ENCODE measurements around the gene TLL2.
A peak's percentile ranks its signal among the peaks of the same experiment; 100 is the strongest.
"Not testable (repeated sequence)": the region's sequence is repeated elsewhere in the genome, so short reads cannot be mapped to it uniquely, and the experiment has no call there.

Gene TLL2

GRCh38 chr10:96513698-96514561, at the start of gene TLL2:
TLL2 (minus strand) TSS chr10:96513926; CDS start chr10:96513685, 241 bp downstream.
- Histone ChIP-seq H3K9ac (peak within 1 kb of the TSS; percentile 22 to 64 (median 54); a peak in 21 of 22 replicates), H3K27me3 (peaks cover 67 to 79% (median 73%) of the 10 kb centered on the region in 11 experiments), H4K20me1 (peaks cover 25 to 77% (median 66%) of the 10 kb centered on the region in 11 experiments; a peak in 21 of 22 replicates), H3K36me3 (peaks cover 2 to 20% (median 5%) of the 10 kb centered on the region in 11 experiments; a peak in 14 of 22 replicates), H3K4me3 (peak within 1 kb of the TSS; percentile 56 to 72 (median 62)), H3K4me1 (peaks cover 17 to 35% (median 31%) of the 10 kb centered on the region in 10 experiments), H3K27ac (no peak within 1 kb of the TSS), H3K9me3 (replicated peaks in 1 of 11) (no peaks in the 10 kb centered on the region), H3K4me2 (peak within 1 kb of the TSS; percentile 91 to 100 (median 99))
- no peak for TF ChIP-seq Cebpa-rat (IDR thresholded peaks at IDR 0.05)

- Histone ChIP-seq H3K27me3 (no peaks in the 10 kb centered on the region), H3K9ac (no peak overlapping the region), H4K20me1 (peaks cover 45 to 99% (median 82%) of the 10 kb centered on the region in 11 experiments), H3K4me2 (no peak overlapping the region), H3K9me3 (replicated peaks in 1 of 11) (no peaks in the 10 kb centered on the region), H3K36me3 (peaks cover 81 to 98% (median 88%) of the 10 kb centered on the region in 11 experiments), H3K4me3 (no peak overlapping the region), H3K27ac (no peak overlapping the region), H3K4me1 (no peaks in the 10 kb centered on the region)
- TF ChIP-seq Cebpa-rat (IDR thresholded peaks at IDR 0.05), result no peak
Measured at GRCh38 chr10:96560966-96561887, 47.5 kb upstream of the TLL2 start.

DNA sequence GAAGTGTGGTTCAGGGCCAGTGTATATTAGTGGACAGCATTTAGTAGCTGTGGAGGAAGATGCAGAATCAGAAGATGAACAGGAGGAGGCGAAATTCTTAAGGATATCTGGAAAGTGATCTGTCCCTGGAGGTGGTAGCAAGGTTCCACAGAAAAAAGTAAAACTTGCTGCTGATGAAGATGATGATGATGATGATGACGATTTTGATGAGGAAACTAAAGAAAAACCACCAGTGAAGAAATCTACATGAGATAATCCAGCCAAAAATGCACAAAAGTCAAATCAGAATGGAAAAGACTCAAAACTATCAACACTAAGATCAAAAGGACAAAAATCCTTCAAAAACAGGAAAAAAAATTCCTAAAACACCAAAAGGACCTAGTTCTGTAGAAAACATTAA, 46.8 kb upstream of the TLL2 start:
- Histone ChIP-seq H4K20me1 (peaks cover 41 to 99% (median 78%) of the 10 kb centered on the region in 11 experiments; a peak in 20 of 22 replicates), H3K4me1 (no peaks in the 10 kb centered on the region)
- no peak for TF ChIP-seq Cebpa-rat (IDR thresholded peaks at IDR 0.05)

GRCh38 chr10:96556003-96556402, 42.3 kb upstream of the TLL2 start:
- Histone ChIP-seq H3K36me3 (peaks cover 84 to 96% (median 91%) of the 10 kb centered on the region in 11 experiments), H3K9me3 (replicated peaks in 1 of 11) (no peaks in the 10 kb centered on the region), H3K9ac (no peak overlapping the region), H3K4me2 (no peak overlapping the region), H3K4me3 (no peak overlapping the region), H4K20me1 (peaks cover 32 to 99% (median 60%) of the 10 kb centered on the region in 11 experiments; a peak in 21 of 22 replicates), H3K27me3 (no peaks in the 10 kb centered on the region), H3K4me1 (no peaks in the 10 kb centered on the region), H3K27ac (no peak overlapping the region)
- no peak for TF ChIP-seq Cebpa-rat (IDR thresholded peaks at IDR 0.05)

More for the DNA sequence above, 46.8 kb upstream of the TLL2 start:
- Histone ChIP-seq H3K4me3 (no peak overlapping the region), H3K4me2 (no peak overlapping the region), H3K9me3 (replicated peaks in 1 of 11) (no peaks in the 10 kb centered on the region), H3K36me3 (peaks cover 83 to 96% (median 89%) of the 10 kb centered on the region in 11 experiments), H3K27me3 (no peaks in the 10 kb centered on the region), H3K9ac (no peak overlapping the region), H3K27ac (no peak overlapping the region)

GRCh38 chr10:96555330-96555729, 41.6 kb upstream of the TLL2 start:
- Histone ChIP-seq H3K27me3 (no peaks in the 10 kb centered on the region), H4K20me1 (peaks cover 28 to 99% (median 58%) of the 10 kb centered on the region in 11 experiments; a peak in 21 of 22 replicates), H3K27ac (no peak overlapping the region), H3K4me1 (no peaks in the 10 kb centered on the region), H3K9me3 (replicated peaks in 1 of 11) (no peaks in the 10 kb centered on the region), H3K36me3 (peaks cover 84 to 96% (median 91%) of the 10 kb centered on the region in 11 experiments), H3K4me3 (no peak overlapping the region), H3K4me2 (no peak overlapping the region), H3K9ac (no peak overlapping the region)
- TF ChIP-seq Cebpa-rat (IDR thresholded peaks at IDR 0.05), result no peak

GRCh38 chr10:96548589-96548988, 34.9 kb upstream of the TLL2 start:
- Histone ChIP-seq H3K4me1 (no peaks in the 10 kb centered on the region), H3K9ac (no peak overlapping the region), H3K4me3 (no peak overlapping the region), H3K4me2 (no peak overlapping the region), H4K20me1 (peaks cover 18 to 93% (median 60%) of the 10 kb centered on the region in 11 experiments; a peak in 19 of 22 replicates), H3K9me3 (replicated peaks in 1 of 11) (no peaks in the 10 kb centered on the region), H3K27me3 (no peaks in the 10 kb centered on the region), H3K36me3 (peaks cover 95 to 100% (median 99%) of the 10 kb centered on the region in 11 experiments), H3K27ac (no peak overlapping the region)
- no peak for TF ChIP-seq Cebpa-rat (IDR thresholded peaks at IDR 0.05)

- not testable (repeated sequence) for H3K27me3 ChIP-seq, H3K4me3 ChIP-seq, H3K4me2 ChIP-seq, H3K9ac ChIP-seq, H3K27ac ChIP-seq, H3K4me1 ChIP-seq
- peaks cover 94 to 100% (median 98%) of the 10 kb centered on the region in 11 experiments for H3K36me3 ChIP-seq
- peaks cover 9 to 77% (median 50%) of the 10 kb centered on the region in 11 experiments; a peak in 18 of 22 replicates for H4K20me1 ChIP-seq
- H3K9me3 ChIP-seq (replicated peaks in 1 of 11), result peaks cover 0 to 13% (median 10%) of the 10 kb centered on the region in 11 experiments; a peak in 13 of 22 replicates
Measured at GRCh38 chr10:96545558-96545957, 31.8 kb upstream of the TLL2 start.

- peaks cover 0 to 4% (median 0%) of the 10 kb centered on the region in 10 experiments; a peak in 3 of 20 replicates for H3K4me1 ChIP-seq
- no peak overlapping the region for H3K27ac ChIP-seq
- peaks cover 7 to 70% (median 38%) of the 10 kb centered on the region in 11 experiments; a peak in 20 of 22 replicates for H4K20me1 ChIP-seq
- H3K9ac ChIP-seq, result no peak overlapping the region
- H3K9me3 ChIP-seq (replicated peaks in 1 of 11), result peaks cover 0 to 31% (median 26%) of the 10 kb centered on the region in 11 experiments; a peak in 16 of 22 replicates
- no peak overlapping the region for H3K4me3 ChIP-seq
- no peak overlapping the region for H3K4me2 ChIP-seq
- TF ChIP-seq Cebpa-rat (IDR thresholded peaks at IDR 0.05), result no peak
- H3K27me3 ChIP-seq, result no peaks in the 10 kb centered on the region
- peaks cover 80 to 100% (median 92%) of the 10 kb centered on the region in 11 experiments for H3K36me3 ChIP-seq
Measured at GRCh38 chr10:96541921-96542320, 28.2 kb upstream of the TLL2 start.
